H9 (cell line): ENCODE data around the gene TIAM2. TPM values are rescaled to one million over a fixed set of nuclear protein-coding genes. Genes with fewer than 3 reads are reported as not detected.

Experiments used
- DNase-seq: peaks from one replicate; pipeline ENCODE4 v3.0.0-alpha.2; 2017
- H2AFZ ChIP-seq: one replicate; pipeline ENCODE4 v1.6.1; 2013; ENCODE audit warnings: mild to moderate bottlenecking, low read length, control low read depth, moderate library complexity
- H2AK5ac ChIP-seq: 2 replicates; pipeline ENCODE4 v1.6.1; 2013; ENCODE audit warnings: low read length, control low read depth, mixed read lengths; ENCODE audit not compliant: insufficient read length
- H2BK120ac ChIP-seq: one replicate; pipeline ENCODE4 v1.6.1; 2013; ENCODE audit warnings: low read depth, mild to moderate bottlenecking, low read length, control low read depth, inconsistent platforms; ENCODE audit not compliant: poor library complexity, severe bottlenecking
- H2BK12ac ChIP-seq: 2 replicates; pipeline ENCODE4 v1.6.1; 2013; ENCODE audit warnings: low read length, control low read depth, mixed read lengths, low read depth; ENCODE audit not compliant: insufficient read length
- H2BK15ac ChIP-seq: 2 replicates; pipeline ENCODE4 v1.6.1; 2013; ENCODE audit warnings: low read depth, low read length, control low read depth
- H2BK20ac ChIP-seq: one replicate; pipeline ENCODE4 v1.6.1; 2013; ENCODE audit warnings: low read depth, mild to moderate bottlenecking, low read length, control low read depth, inconsistent platforms; ENCODE audit not compliant: poor library complexity, severe bottlenecking
- H2BK5ac ChIP-seq: 2 replicates; pipeline ENCODE4 v1.6.1; 2013; ENCODE audit warnings: low read length, control low read depth, mixed read lengths; ENCODE audit not compliant: insufficient read length
- H3K14ac ChIP-seq: 2 replicates; pipeline ENCODE4 v1.6.1; 2013; ENCODE audit warnings: low read length, control low read depth; ENCODE audit not compliant: insufficient read depth
- H3K18ac ChIP-seq: 2 replicates; pipeline ENCODE4 v1.6.1; 2013; ENCODE audit warnings: low read depth, mild to moderate bottlenecking, mixed read lengths, low read length, control low read depth; ENCODE audit not compliant: insufficient read length
- H3K23ac ChIP-seq: 2 replicates; pipeline ENCODE4 v1.6.1; 2013; ENCODE audit warnings: low read length, control low read depth, mixed read lengths, low read depth; ENCODE audit not compliant: insufficient read length
- H3K23me2 ChIP-seq: 2 replicates; pipeline ENCODE4 v1.6.1; 2013; ENCODE audit warnings: low read depth, mild to moderate bottlenecking, mixed read lengths, low read length, control low read depth; ENCODE audit not compliant: insufficient read length, poor library complexity, severe bottlenecking
- H3K27ac ChIP-seq: 2 replicates; pipeline ENCODE4 v1.5.1; 2013; ENCODE audit warnings: low read length, control low read depth, mixed read lengths, low read depth; ENCODE audit not compliant: insufficient read length
- H3K27me3 ChIP-seq: 2 replicates; pipeline ENCODE4 v1.6.1; 2013; ENCODE audit warnings: low read length, control low read depth, inconsistent platforms; ENCODE audit not compliant: insufficient read depth
- H3K4ac ChIP-seq: 2 replicates; pipeline ENCODE4 v1.6.1; 2013; ENCODE audit warnings: low read depth, mild to moderate bottlenecking, control low read depth, inconsistent platforms, low read length, moderate library complexity
- H3K4me1 ChIP-seq: 2 replicates; pipeline ENCODE4 v1.6.1; 2013; ENCODE audit warnings: low read length, control low read depth, inconsistent platforms; ENCODE audit not compliant: insufficient read depth
- H3K4me2 ChIP-seq: 2 replicates; pipeline ENCODE4 v1.6.1; 2013; ENCODE audit warnings: low read length, control low read depth, mixed read lengths; ENCODE audit not compliant: insufficient read length, insufficient read depth
- H3K56ac ChIP-seq: 2 replicates; pipeline ENCODE4 v1.6.1; 2013; ENCODE audit warnings: low read depth, mild to moderate bottlenecking, mixed read lengths, low read length, control low read depth; ENCODE audit not compliant: insufficient read length
- H3K79me1 ChIP-seq: 2 replicates; pipeline ENCODE4 v1.6.1; 2013; ENCODE audit warnings: low read depth, mild to moderate bottlenecking, moderate library complexity, low read length, control low read depth, inconsistent platforms; ENCODE audit not compliant: insufficient read depth, poor library complexity, severe bottlenecking
- H3K79me2 ChIP-seq: 2 replicates; pipeline ENCODE4 v1.6.1; 2013; ENCODE audit warnings: low read length, control low read depth, inconsistent platforms; ENCODE audit not compliant: insufficient read depth
- H3K9ac ChIP-seq: 2 replicates; pipeline ENCODE4 v1.6.1; 2013; ENCODE audit warnings: low read length, control low read depth, mixed read lengths; ENCODE audit not compliant: insufficient read length; ENCODE audit errors: extremely low read depth
- H3K9me3 ChIP-seq: one replicate; pipeline ENCODE4 v1.6.1; 2013; ENCODE audit warnings: low read depth, low read length, inconsistent platforms; ENCODE audit not compliant: control insufficient read depth
- H3T11ph ChIP-seq: one replicate; pipeline ENCODE4 v1.6.1; 2013; ENCODE audit warnings: mild to moderate bottlenecking, low read length, control low read depth, inconsistent platforms
- H4K20me1 ChIP-seq: one replicate; pipeline ENCODE4 v1.6.1; 2013; ENCODE audit not compliant: control insufficient read depth, insufficient read length, insufficient read depth
- H4K5ac ChIP-seq: 2 replicates; pipeline ENCODE4 v1.6.1; 2013; ENCODE audit warnings: low read depth, mild to moderate bottlenecking, mixed read lengths, low read length, control low read depth; ENCODE audit not compliant: insufficient read length
- H4K8ac ChIP-seq: replicated peaks from 2 replicates; pipeline ENCODE4 v1.6.1; 2013; ENCODE audit warnings: low read length, control low read depth, mixed read lengths, low read depth; ENCODE audit not compliant: insufficient read length
- H4K91ac ChIP-seq: 2 replicates; pipeline ENCODE4 v1.6.1; 2013; ENCODE audit warnings: low read depth, mild to moderate bottlenecking, moderate library complexity, mixed read lengths, low read length, control low read depth; ENCODE audit not compliant: insufficient read length
- H3K27ac Mint-ChIP-seq, 3 experiments: 2 replicates in 2 of 3; 3 replicates in 1 of 3; pipeline ENCODE4 v1.8.0; 2020 to 2021; ENCODE audit warnings: mixed read lengths in 3 of 3, mild to moderate bottlenecking in 1 of 3, moderate library complexity in 1 of 3
- H3K27me3 Mint-ChIP-seq: 2 replicates; pipeline ENCODE4 v1.8.0; 2021; ENCODE audit warnings: low read depth, mild to moderate bottlenecking, moderate library complexity, mixed read lengths
- H3K36me3 Mint-ChIP-seq, 3 experiments: 2 replicates in 2 of 3; 3 replicates in 1 of 3; pipeline ENCODE4 v1.8.0; 2020 to 2021; ENCODE audit warnings: low read depth in 3 of 3, mixed read lengths in 3 of 3; ENCODE audit not compliant: insufficient read depth in 1 of 3
- H3K4me1 Mint-ChIP-seq, 2 experiments: 2 replicates each; pipeline ENCODE4 v1.8.0; 2020; ENCODE audit warnings: mixed read lengths in 2 of 2
- H3K4me3 Mint-ChIP-seq, 2 experiments: 2 replicates in 1 of 2; 3 replicates in 1 of 2; pipeline ENCODE4 v1.8.0; 2020 to 2021; ENCODE audit warnings: mild to moderate bottlenecking in 2 of 2, mixed read lengths in 2 of 2, moderate library complexity in 1 of 2
- H3K9me3 Mint-ChIP-seq, 2 experiments: 2 replicates in 1 of 2; 3 replicates in 1 of 2; pipeline ENCODE4 v1.8.0; 2020; ENCODE audit warnings: mild to moderate bottlenecking in 2 of 2, mixed read lengths in 2 of 2, moderate library complexity in 1 of 2
- WGBS: extraction: QIAGEN DNeasy Blood & Tissue Kit; methylation state at CpG from one replicate; pipeline ENCODE4 v1.1.7; 2013; ENCODE audit warnings: missing lambda C conversion rate, low lambda C conversion rate, mixed read lengths; ENCODE audit not compliant: insufficient read length; ENCODE audit errors: extremely low coverage; 5-methylcytosine and 5-hydroxymethylcytosine counted together
- total RNA-seq: library from RNA; stranded (reverse); gene quantifications from 2 replicates; pipeline ENCODE4 v1.2.1, GENCODE V29; 2021
- TF ChIP-seq, protein P1 (sequence below): fragments of 200-600 bp; sonication (generic); conservative IDR thresholded peaks from 3 replicates; pipeline ENCODE4 v1.8.0; 2021; ENCODE audit warnings: antibody characterized with exemption, mild to moderate bottlenecking

TIAM2 gene
- total RNA-seq, 1 experiment from 2014 or later = 6.3 TPM

DNA sequence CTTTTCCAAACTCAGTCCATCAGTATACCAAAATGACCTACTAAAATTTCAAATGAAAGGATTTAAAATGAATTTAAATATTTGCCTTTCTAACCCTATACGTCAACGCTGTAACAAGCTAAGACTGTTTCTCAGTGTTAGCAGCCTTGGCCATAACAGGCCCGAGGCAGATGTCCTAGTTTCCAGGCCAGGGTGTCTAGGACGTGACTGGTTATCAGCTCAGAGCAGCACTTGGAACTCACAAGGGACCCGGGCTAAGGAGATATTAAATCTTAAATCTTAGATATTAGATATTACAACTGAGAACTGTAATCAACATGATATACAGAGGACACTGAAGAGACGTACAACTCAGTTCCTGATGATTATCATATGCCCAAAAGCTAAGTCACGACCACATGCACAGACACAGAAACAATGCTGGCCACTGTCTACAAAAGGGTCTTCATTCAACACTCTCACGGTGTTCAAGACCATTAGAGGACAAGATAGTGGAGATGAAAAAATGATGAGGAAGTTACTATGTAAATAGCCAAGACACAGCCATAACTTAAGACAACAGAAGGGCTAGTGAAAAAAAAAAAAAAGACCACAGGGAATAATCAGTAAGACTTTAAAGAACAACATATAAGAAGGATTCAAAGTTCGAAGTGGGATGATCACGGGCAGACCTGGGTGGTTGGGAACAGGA, 268.4 kb downstream of the TIAM2 start, which contains the start of gene CLDN20:
Gene CLDN20, plus strand, starts transcription at position 641 of the 691 bp plus-strand sequence. CDS start 11,707 bp downstream, outside the sequence.
- H2BK120ac ChIP-seq = no peak within 1 kb of the TSS
- H2AFZ ChIP-seq = no peak within 1 kb of the TSS
- no peak within 1 kb of the TSS for H4K91ac ChIP-seq
- H3K4ac ChIP-seq = no peak within 1 kb of the TSS
- H2BK20ac ChIP-seq = no peak within 1 kb of the TSS
- no peak within 1 kb of the TSS for H3K56ac ChIP-seq
- no peak within 1 kb of the TSS for H3K9ac ChIP-seq
- H3T11ph ChIP-seq = no peak within 1 kb of the TSS
- no peak within 1 kb of the TSS for H2BK15ac ChIP-seq
- TF ChIP-seq, protein P1, sequence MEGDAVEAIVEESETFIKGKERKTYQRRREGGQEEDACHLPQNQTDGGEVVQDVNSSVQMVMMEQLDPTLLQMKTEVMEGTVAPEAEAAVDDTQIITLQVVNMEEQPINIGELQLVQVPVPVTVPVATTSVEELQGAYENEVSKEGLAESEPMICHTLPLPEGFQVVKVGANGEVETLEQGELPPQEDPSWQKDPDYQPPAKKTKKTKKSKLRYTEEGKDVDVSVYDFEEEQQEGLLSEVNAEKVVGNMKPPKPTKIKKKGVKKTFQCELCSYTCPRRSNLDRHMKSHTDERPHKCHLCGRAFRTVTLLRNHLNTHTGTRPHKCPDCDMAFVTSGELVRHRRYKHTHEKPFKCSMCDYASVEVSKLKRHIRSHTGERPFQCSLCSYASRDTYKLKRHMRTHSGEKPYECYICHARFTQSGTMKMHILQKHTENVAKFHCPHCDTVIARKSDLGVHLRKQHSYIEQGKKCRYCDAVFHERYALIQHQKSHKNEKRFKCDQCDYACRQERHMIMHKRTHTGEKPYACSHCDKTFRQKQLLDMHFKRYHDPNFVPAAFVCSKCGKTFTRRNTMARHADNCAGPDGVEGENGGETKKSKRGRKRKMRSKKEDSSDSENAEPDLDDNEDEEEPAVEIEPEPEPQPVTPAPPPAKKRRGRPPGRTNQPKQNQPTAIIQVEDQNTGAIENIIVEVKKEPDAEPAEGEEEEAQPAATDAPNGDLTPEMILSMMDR = no peak
- WGBS = no CpG with 5 or more reads among the region's 10 CpGs
- no peak within 1 kb of the TSS for H3K23ac ChIP-seq
- no peaks in the 10 kb centered on the region for H3K23me2 ChIP-seq
- no peaks in the 10 kb centered on the region for H4K20me1 ChIP-seq
- H3K79me1 ChIP-seq = no peaks in the 10 kb centered on the region
- no peak for DNase-seq
- no peak within 1 kb of the TSS for H4K5ac ChIP-seq
- H3K27me3 Mint-ChIP-seq = no peaks in the 10 kb centered on the region
- no peak within 1 kb of the TSS for H2BK5ac ChIP-seq
- no peak within 1 kb of the TSS; the same call in 1 of the 2 replicates for H3K14ac ChIP-seq
- peak within 1 kb of the TSS in 1 of 3 experiments; percentile 26; a peak in 2 of 7 replicates for H3K27ac Mint-ChIP-seq
- H3K27me3 ChIP-seq = no peaks in the 10 kb centered on the region
- no peak within 1 kb of the TSS for H2BK12ac ChIP-seq
- no peaks in the 10 kb centered on the region; the same call in 1 of the 2 replicates for H3K4me1 ChIP-seq
- H3K4me2 ChIP-seq = no peak within 1 kb of the TSS
- H3K36me3 Mint-ChIP-seq = peaks cover 29 to 49% (median 38%) of the 10 kb centered on the region in 3 experiments
- H3K9me3 Mint-ChIP-seq = peaks cover 0 to 3% of the 10 kb centered on the region in 2 experiments; a peak in 2 of 5 replicates
- H3K79me2 ChIP-seq = 0 out of 2 replicates have a peak, but pooled peaks cover 2% of the 10 kb centered on the region
- H3K4me3 Mint-ChIP-seq = no peak within 1 kb of the TSS
- H4K8ac ChIP-seq = no peak within 1 kb of the TSS
- H3K4me1 Mint-ChIP-seq = peaks cover 31 to 42% of the 10 kb centered on the region in 2 experiments
- H3K27ac ChIP-seq = no peak within 1 kb of the TSS
- no peak within 1 kb of the TSS for H3K18ac ChIP-seq
- H2AK5ac ChIP-seq = no peak within 1 kb of the TSS
- no peaks in the 10 kb centered on the region for H3K9me3 ChIP-seq
